Loucy (cell line): ENCODE results near the gene SPSB3.

Source experiments
- H2AFZ ChIP-seq: fragments of 200-600 bp; sonication (generic); 2 replicates; pipeline ENCODE4 v1.6.0; 2016; ENCODE audit warnings: antibody characterized with exemption, mild to moderate bottlenecking, low read length, moderate library complexity
- H3F3A ChIP-seq: fragments of 200-600 bp; 2 replicates; pipeline ENCODE4 v1.6.0; 2016; ENCODE audit warnings: antibody characterized with exemption, low read depth, mild to moderate bottlenecking
- H3K27me3 ChIP-seq: fragments of 200-600 bp; sonication (generic); 2 replicates; pipeline ENCODE4 v1.6.1; 2014; ENCODE audit warnings: low read length, mild to moderate bottlenecking; ENCODE audit not compliant: insufficient read depth, poor library complexity, severe bottlenecking
- H3K36me3 ChIP-seq: fragments of 200-600 bp; sonication (generic); 2 replicates; pipeline ENCODE4 v1.6.1; 2016; ENCODE audit warnings: low read length; ENCODE audit not compliant: insufficient read depth
- H3K4me1 ChIP-seq: fragments of 200-600 bp; sonication (generic); 2 replicates; pipeline ENCODE4 v1.5.1; 2014; ENCODE audit warnings: low read length, mild to moderate bottlenecking; ENCODE audit not compliant: insufficient read depth, poor library complexity, severe bottlenecking
- H3K4me2 ChIP-seq: fragments of 200-600 bp; sonication (generic); 2 replicates; pipeline ENCODE4 v1.6.0; 2014; ENCODE audit warnings: antibody characterized with exemption, low read length, low read depth, mild to moderate bottlenecking; ENCODE audit not compliant: poor library complexity, severe bottlenecking
- H3K4me3 ChIP-seq: fragments of 200-600 bp; sonication (generic); 2 replicates; pipeline ENCODE4 v1.5.1; 2014; ENCODE audit warnings: low read length, mild to moderate bottlenecking, mixed read lengths; ENCODE audit not compliant: poor library complexity, severe bottlenecking
- H3K79me2 ChIP-seq: fragments of 200-600 bp; sonication (generic); 2 replicates; pipeline ENCODE4 v1.6.1; 2014; ENCODE audit warnings: low read length; ENCODE audit not compliant: insufficient read depth
- H3K9ac ChIP-seq: fragments of 200-600 bp; sonication (generic); 2 replicates; pipeline ENCODE4 v1.6.0; 2014; ENCODE audit warnings: mild to moderate bottlenecking, low read depth, low read length, moderate library complexity; ENCODE audit not compliant: poor library complexity, severe bottlenecking
- H3K9me2 ChIP-seq: fragments of 200-600 bp; sonication (generic); replicated peaks from 2 replicates; pipeline ENCODE4 v1.6.1; 2016; ENCODE audit warnings: low read depth, low read length, mixed read lengths
- H3K9me3 ChIP-seq: fragments of 200-600 bp; sonication (generic); 2 replicates; pipeline ENCODE4 v1.6.1; 2014; ENCODE audit warnings: mild to moderate bottlenecking, antibody characterized with exemption, low read length, low read depth; ENCODE audit not compliant: insufficient read depth
- H4K20me1 ChIP-seq: fragments of 200-600 bp; sonication (generic); 2 replicates; pipeline ENCODE4 v1.6.0; 2014; ENCODE audit warnings: antibody characterized with exemption, low read length, mild to moderate bottlenecking; ENCODE audit not compliant: insufficient read depth, poor library complexity, severe bottlenecking
- EZH2phosphoT487 ChIP-seq: fragments of 200-600 bp; IDR thresholded peaks from 2 replicates; pipeline ENCODE4 v1.6.1; 2018; ENCODE audit warnings: antibody characterized with exemption, mild to moderate bottlenecking, moderate library complexity, borderline replicate concordance
- TF ChIP-seq, protein P1 (sequence below): fragments of 200-600 bp; sonication (generic); conservative IDR thresholded peaks from 2 replicates; pipeline ENCODE4 v1.5.1; 2014; ENCODE audit warnings: mild to moderate bottlenecking, antibody characterized with exemption, low read length

The SPSB3 gene

DNA sequence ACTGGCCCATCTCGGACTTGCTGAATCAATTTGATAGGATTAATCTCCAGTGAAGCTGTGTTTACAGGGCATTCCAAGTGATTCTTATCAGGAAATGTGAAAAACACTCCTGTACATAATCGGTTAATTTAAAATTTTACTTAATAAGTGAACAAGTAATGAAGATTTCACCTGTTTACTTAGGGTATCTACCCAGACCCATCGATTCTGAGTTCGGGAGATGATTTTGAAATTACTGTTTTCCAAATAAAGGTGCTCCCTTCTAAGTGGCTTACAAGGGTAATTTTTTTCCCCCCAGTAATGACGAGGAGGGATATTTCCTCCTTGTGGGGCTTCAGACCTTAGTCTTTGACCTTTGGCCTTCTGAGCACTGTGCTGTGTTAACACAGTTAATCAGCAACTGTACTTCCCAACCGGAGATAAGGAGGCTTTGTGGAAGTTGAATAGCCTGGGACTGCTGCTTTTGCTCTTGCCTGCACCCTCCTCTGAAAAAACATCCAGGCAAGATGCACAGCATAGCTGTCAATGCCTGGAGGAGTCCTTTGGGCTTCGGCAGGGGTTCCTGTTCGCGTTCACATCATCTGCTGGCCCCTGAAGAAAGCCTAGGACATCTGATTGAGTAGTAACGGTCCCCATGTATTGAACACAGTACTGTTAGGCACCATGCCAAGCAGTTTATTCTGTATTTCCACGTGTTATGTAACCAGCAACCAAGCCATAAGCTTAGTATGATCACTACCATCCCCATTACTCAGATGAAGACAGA is 46.5 kb upstream of the SPSB3 start:
- Histone ChIP-seq H2AFZ (no peak overlapping the region), H3K9me2 (no peaks in the 10 kb centered on the region), H4K20me1 (no peaks in the 10 kb centered on the region), H3K36me3 (no peaks in the 10 kb centered on the region), H3K4me1 (peaks cover 3% of the 10 kb centered on the region), H3F3A (no peaks in the 10 kb centered on the region), H3K9ac (no peak overlapping the region), H3K79me2 (peaks cover 30% of the 10 kb centered on the region), H3K4me2 (peak overlapping the region; percentile 81), H3K4me3 (peak overlapping the region; percentile 91), H3K9me3 (no peaks in the 10 kb centered on the region), H3K27me3 (no peaks in the 10 kb centered on the region)
- TF ChIP-seq, protein P1, sequence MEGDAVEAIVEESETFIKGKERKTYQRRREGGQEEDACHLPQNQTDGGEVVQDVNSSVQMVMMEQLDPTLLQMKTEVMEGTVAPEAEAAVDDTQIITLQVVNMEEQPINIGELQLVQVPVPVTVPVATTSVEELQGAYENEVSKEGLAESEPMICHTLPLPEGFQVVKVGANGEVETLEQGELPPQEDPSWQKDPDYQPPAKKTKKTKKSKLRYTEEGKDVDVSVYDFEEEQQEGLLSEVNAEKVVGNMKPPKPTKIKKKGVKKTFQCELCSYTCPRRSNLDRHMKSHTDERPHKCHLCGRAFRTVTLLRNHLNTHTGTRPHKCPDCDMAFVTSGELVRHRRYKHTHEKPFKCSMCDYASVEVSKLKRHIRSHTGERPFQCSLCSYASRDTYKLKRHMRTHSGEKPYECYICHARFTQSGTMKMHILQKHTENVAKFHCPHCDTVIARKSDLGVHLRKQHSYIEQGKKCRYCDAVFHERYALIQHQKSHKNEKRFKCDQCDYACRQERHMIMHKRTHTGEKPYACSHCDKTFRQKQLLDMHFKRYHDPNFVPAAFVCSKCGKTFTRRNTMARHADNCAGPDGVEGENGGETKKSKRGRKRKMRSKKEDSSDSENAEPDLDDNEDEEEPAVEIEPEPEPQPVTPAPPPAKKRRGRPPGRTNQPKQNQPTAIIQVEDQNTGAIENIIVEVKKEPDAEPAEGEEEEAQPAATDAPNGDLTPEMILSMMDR = no peak
- no peak for TF ChIP-seq EZH2phosphoT487

DNA sequence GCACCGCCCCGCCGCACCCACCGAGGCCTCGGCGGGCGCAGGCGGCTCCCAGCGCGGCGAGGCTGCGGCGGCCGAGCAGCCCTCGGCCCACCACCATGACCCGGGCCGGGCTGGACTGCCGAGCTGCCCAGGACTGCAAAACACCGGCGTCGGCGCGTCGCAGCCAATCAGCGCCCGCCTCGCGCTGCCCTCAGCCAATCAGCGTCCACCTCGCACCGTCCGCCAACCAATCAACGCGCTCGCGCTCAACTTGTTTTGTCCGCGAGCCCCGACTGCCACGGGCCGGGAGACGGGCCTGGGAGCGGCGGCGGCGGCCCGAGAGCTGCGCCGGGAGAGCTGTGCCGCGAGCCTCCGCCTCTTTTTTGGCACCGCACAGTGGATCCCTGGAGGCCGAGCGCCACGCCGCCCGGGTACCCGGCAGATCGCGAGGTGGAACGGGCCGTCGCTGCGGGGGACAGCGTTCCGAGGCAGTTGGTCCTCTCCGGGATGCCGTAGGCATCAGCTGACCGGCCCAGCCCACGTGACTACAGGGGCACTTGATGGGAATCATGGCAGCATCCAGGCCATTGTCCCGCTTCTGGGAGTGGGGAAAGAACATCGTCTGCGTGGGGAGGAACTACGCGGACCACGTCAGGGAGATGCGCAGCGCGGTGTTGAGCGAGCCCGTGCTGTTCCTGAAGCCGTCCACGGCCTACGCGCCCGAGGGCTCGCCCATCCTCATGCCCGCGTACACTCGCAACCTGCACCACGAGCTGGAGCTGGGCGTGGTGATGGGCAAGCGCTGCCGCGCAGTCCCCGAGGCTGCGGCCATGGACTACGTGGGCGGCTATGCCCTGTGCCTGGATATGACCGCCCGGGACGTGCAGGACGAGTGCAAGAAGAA is 44.6 kb upstream of the SPSB3 start, which contains the start of the genes FAHD1 and HAGH:
FAHD1 (plus strand) TSS at position 516 of the 883 bp plus-strand sequence; CDS start at position 549, 33 bp downstream.
HAGH (minus strand) TSS at position 135 of the 883 bp plus-strand sequence; CDS start at position 97, 38 bp downstream.
- Histone ChIP-seq H4K20me1 (no peaks in the 10 kb centered on the region), H3K9ac (peak within 1 kb of the TSS; percentile 76), H3K79me2 (peaks cover 30% of the 10 kb centered on the region), H3K9me2 (no peaks in the 10 kb centered on the region), H3K4me2 (peak within 1 kb of the TSS; percentile 81), H3K4me1 (peaks cover 3% of the 10 kb centered on the region), H3F3A (no peaks in the 10 kb centered on the region), H3K4me3 (peak within 1 kb of the TSS; percentile 91), H3K36me3 (no peaks in the 10 kb centered on the region), H3K27me3 (no peaks in the 10 kb centered on the region), H3K9me3 (no peaks in the 10 kb centered on the region), H2AFZ (peak within 1 kb of the TSS; percentile 93)
- TF ChIP-seq, protein P1 = no peak
- no peak for TF ChIP-seq EZH2phosphoT487

DNA sequence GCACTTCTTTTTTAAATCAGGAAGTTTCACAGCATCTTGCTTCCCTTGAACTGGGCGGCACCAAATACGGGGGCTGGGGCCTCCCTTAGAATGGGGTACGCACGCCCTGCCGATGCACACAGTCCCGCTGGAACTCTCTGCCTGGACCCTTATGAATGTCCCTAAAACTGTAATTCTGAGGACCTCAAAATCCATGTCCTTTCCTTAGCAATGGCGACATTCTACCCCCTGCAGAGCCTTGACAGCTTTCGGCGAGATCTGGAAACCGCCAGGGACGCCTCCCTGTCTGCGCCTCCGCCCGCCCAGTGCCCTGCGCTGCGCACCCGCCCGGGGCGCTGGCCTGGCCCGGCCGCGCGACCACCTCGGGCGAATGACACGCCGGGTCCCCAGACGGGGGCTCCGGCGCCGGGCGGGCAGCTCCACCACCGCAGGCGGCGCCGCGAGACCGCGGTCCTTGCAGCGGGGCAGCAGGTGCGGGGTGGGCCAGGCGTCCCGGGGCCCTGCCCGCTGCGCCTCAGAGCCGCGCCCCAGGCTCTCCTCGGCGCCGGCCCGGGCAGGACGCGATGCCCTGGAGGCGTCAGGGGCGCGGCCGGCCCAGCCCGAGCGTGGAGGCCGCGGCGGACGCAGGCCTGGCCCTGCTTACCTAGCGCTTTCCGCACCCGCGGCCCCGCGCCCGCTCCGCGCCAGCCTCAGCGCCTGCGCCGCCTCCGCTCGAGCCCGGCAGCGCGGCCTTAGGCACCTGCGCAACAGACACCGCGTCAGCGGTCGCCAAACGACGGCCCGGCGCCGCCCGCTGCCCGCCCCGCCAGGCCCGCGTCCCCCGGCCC is 43.7 kb upstream of the SPSB3 start:
- Histone ChIP-seq H3F3A (no peaks in the 10 kb centered on the region), H3K9ac (peak overlapping the region; percentile 58), H3K9me2 (no peaks in the 10 kb centered on the region), H3K4me1 (peaks cover 3% of the 10 kb centered on the region), H3K4me3 (peak overlapping the region; percentile 72), H2AFZ (no peak overlapping the region), H3K79me2 (peaks cover 30% of the 10 kb centered on the region), H3K36me3 (no peaks in the 10 kb centered on the region), H3K27me3 (no peaks in the 10 kb centered on the region), H3K4me2 (peak overlapping the region; percentile 71), H3K9me3 (no peaks in the 10 kb centered on the region), H4K20me1 (no peaks in the 10 kb centered on the region)
- TF ChIP-seq, protein P1 = no peak
- no peak for TF ChIP-seq EZH2phosphoT487
